Stomach (tissue), 4 donors: ENCODE results near the gene PIK3CB.

ENCODE experiments used
- EP300 ChIP-seq: sonication (generic); formaldehyde crosslinking; IDR thresholded peaks from one replicate; pipeline ENCODE4 v1.6.1; 2017; ENCODE audit warnings: antibody characterized with exemption
- POLR2A ChIP-seq, 4 donors: fragments of 450-650 bp; IDR thresholded peaks; one replicate each; pipeline ENCODE4 v1.6.1; 2016; ENCODE audit warnings: antibody characterized with exemption in 4 of 4, control low read depth in 2 of 4, mild to moderate bottlenecking in 1 of 4, moderate library complexity in 1 of 4
- POLR2AphosphoS5 ChIP-seq, 3 donors: sonication (generic); formaldehyde crosslinking; IDR thresholded peaks; one replicate each; pipeline ENCODE4 v1.6.1; 2016; ENCODE audit warnings: antibody characterized with exemption in 3 of 3
- TF ChIP-seq, protein P1 (sequence below), 7 experiments: fragments of 450-650 bp in 4 of 7; fragments of 200-600 bp in 3 of 7; sonication (generic) in 3 of 7; IDR thresholded peaks; one replicate each; pipeline ENCODE4 v1.5.1; 2016 to 2019; ENCODE audit warnings: antibody characterized with exemption in 7 of 7, control low read depth in 2 of 7, mild to moderate bottlenecking in 1 of 7

DNA sequence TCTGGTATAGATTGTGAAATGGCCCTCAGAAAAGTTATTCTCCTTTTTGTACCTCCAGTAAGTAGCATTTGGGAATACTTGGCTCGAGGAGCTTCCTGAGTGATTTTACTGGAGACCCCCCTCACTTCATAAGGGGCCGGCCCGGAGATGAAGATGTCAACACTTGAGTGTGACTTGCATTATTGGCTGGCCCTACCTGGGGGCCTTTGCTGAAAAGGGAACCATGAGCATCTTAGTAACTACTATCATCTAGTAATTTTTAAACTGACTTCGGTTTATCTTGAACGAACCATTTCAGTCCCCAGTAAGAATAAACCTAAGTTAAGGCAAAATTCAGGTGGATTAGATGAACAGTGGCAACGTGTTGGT is 224.8 kb downstream of the PIK3CB start:
- TF ChIP-seq, protein P1, sequence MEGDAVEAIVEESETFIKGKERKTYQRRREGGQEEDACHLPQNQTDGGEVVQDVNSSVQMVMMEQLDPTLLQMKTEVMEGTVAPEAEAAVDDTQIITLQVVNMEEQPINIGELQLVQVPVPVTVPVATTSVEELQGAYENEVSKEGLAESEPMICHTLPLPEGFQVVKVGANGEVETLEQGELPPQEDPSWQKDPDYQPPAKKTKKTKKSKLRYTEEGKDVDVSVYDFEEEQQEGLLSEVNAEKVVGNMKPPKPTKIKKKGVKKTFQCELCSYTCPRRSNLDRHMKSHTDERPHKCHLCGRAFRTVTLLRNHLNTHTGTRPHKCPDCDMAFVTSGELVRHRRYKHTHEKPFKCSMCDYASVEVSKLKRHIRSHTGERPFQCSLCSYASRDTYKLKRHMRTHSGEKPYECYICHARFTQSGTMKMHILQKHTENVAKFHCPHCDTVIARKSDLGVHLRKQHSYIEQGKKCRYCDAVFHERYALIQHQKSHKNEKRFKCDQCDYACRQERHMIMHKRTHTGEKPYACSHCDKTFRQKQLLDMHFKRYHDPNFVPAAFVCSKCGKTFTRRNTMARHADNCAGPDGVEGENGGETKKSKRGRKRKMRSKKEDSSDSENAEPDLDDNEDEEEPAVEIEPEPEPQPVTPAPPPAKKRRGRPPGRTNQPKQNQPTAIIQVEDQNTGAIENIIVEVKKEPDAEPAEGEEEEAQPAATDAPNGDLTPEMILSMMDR (IDR thresholded peaks at IDR 0.05): no peak
- no peak for TF ChIP-seq POLR2A (IDR thresholded peaks at IDR 0.05)
- TF ChIP-seq POLR2AphosphoS5 (IDR thresholded peaks at IDR 0.05): no peak
- no peak for TF ChIP-seq EP300
